HL-60 (cell line): ENCODE data around the gene PNPLA1.

Source experiments
- CTCF ChIP-seq: IDR thresholded peaks from one replicate; pipeline ENCODE4 v1.5.1; 2011; ENCODE audit warnings: low read length, control low read depth, inconsistent platforms; ENCODE audit not compliant: insufficient read depth
- GABPA ChIP-seq: IDR thresholded peaks from 2 replicates; pipeline ENCODE4 v1.6.1; 2012; ENCODE audit warnings: low read depth
- POLR2AphosphoS5 ChIP-seq: IDR thresholded peaks from 2 replicates; pipeline ENCODE4 v1.6.1; 2012; ENCODE audit warnings: low read depth

- TF ChIP-seq GABPA, result no peak
- no peak for TF ChIP-seq CTCF
- TF ChIP-seq POLR2AphosphoS5, result no peak
Measured at GRCh38 chr6:36220226-36220625, 49.6 kb upstream of the PNPLA1 start.
